NCI-H69 (cell line): ENCODE data around the gene FNDC5.
A peak's percentile ranks its signal among the peaks of the same experiment; 100 is the strongest.
"Not testable (repeated sequence)": the region's sequence is repeated elsewhere in the genome, so short reads cannot be mapped to it uniquely, and the experiment has no call there.

Source experiments
- DNase-seq: peaks from one replicate; lab custom pipeline; 2025; lab: John Stamatoyannopoulos, UW

FNDC5 gene

GRCh38 chr1:32870615-32871363, at the start of gene FNDC5:
Gene FNDC5, minus strand, starts transcription at chr1:32870912.
- DNase-seq, result peak; percentile 38

- no peak for DNase-seq
Measured at GRCh38 chr1:32919811-32920733, 49.4 kb upstream of the FNDC5 start.

GRCh38 chr1:32918179-32918578, 47.5 kb upstream of the FNDC5 start:
- DNase-seq, result peak; percentile 24

GRCh38 chr1:32917521-32917920, 46.8 kb upstream of the FNDC5 start:
- no peak for DNase-seq

- no peak for DNase-seq
Measured at GRCh38 chr1:32915766-32916706, 45.3 kb upstream of the FNDC5 start.

- no peak for DNase-seq
Measured at GRCh38 chr1:32910319-32910718, 39.6 kb upstream of the FNDC5 start.

- DNase-seq, result no peak
Measured at GRCh38 chr1:32907435-32907834, 36.7 kb upstream of the FNDC5 start.

GRCh38 chr1:32906654-32907053, 35.9 kb upstream of the FNDC5 start:
- DNase-seq, result no peak

- DNase-seq, result not testable (repeated sequence)
Measured at GRCh38 chr1:32905588-32905987, 34.9 kb upstream of the FNDC5 start.

- peak; percentile 72 for DNase-seq
Measured at GRCh38 chr1:32904797-32905196, 34.1 kb upstream of the FNDC5 start.

- DNase-seq, result peak; percentile 70
Measured at GRCh38 chr1:32903991-32904785, 33.5 kb upstream of the FNDC5 start.

- DNase-seq, result peak; percentile 16
Measured at GRCh38 chr1:32902535-32902920, 31.8 kb upstream of the FNDC5 start.

- no peak for DNase-seq
Measured at GRCh38 chr1:32901823-32902534, 31.3 kb upstream of the FNDC5 start.

GRCh38 chr1:32900956-32901822, 30.5 kb upstream of the FNDC5 start, which contains the start of gene TMEM54:
Gene TMEM54, minus strand, starts transcription at chr1:32901389. Its CDS starts 151 bp downstream, at chr1:32901238.
- peak; percentile 51 for DNase-seq

- peak; percentile 40 for DNase-seq
Measured at GRCh38 chr1:32900371-32900955, 29.8 kb upstream of the FNDC5 start.

GRCh38 chr1:32899586-32900296, 29.0 kb upstream of the FNDC5 start:
- DNase-seq, result peak; percentile 23

- no peak for DNase-seq
Measured at GRCh38 chr1:32898958-32899357, 28.2 kb upstream of the FNDC5 start.

- DNase-seq, result no peak
Measured at GRCh38 chr1:32898056-32898455, 27.3 kb upstream of the FNDC5 start.
